ENCODE data around the gene SH3BP2.

DNA sequence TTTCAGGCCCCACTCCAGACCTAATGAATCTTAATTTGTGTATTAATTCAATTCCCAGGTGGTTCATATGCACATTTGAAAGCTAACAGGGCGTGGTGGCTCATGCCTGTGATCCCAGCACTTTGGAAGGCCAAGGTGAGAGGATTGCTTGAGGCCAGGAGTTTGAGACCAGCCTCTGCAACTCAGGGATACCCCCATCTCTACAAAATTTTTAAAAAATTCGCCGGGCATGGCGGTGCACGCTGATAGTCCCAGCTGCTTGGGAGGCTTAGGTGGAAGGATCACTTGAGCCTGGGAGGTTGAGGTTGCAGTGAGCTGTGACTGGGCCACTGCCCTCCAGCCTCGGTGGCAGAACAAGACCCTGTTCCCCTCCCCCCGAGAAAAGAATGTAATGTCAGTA, 82.0 kb downstream of the SH3BP2 start:
- TF ChIP-seq POLR2AphosphoS5 (IDR thresholded peaks at IDR 0.05; ENCODE audit: low read depth, low read length), result no peak
- TF ChIP-seq TAF1 (IDR thresholded peaks at IDR 0.05; ENCODE audit: borderline replicate concordance, insufficient read depth, low read length), result no peak
- TF ChIP-seq, protein P1, sequence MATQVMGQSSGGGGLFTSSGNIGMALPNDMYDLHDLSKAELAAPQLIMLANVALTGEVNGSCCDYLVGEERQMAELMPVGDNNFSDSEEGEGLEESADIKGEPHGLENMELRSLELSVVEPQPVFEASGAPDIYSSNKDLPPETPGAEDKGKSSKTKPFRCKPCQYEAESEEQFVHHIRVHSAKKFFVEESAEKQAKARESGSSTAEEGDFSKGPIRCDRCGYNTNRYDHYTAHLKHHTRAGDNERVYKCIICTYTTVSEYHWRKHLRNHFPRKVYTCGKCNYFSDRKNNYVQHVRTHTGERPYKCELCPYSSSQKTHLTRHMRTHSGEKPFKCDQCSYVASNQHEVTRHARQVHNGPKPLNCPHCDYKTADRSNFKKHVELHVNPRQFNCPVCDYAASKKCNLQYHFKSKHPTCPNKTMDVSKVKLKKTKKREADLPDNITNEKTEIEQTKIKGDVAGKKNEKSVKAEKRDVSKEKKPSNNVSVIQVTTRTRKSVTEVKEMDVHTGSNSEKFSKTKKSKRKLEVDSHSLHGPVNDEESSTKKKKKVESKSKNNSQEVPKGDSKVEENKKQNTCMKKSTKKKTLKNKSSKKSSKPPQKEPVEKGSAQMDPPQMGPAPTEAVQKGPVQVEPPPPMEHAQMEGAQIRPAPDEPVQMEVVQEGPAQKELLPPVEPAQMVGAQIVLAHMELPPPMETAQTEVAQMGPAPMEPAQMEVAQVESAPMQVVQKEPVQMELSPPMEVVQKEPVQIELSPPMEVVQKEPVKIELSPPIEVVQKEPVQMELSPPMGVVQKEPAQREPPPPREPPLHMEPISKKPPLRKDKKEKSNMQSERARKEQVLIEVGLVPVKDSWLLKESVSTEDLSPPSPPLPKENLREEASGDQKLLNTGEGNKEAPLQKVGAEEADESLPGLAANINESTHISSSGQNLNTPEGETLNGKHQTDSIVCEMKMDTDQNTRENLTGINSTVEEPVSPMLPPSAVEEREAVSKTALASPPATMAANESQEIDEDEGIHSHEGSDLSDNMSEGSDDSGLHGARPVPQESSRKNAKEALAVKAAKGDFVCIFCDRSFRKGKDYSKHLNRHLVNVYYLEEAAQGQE (IDR thresholded peaks at IDR 0.05; ENCODE audit: insufficient read depth in 1 of 2, low read depth in 2 of 2, low read length in 2 of 2), result no peak
- no peak for TF ChIP-seq SIN3A (IDR thresholded peaks at IDR 0.05; ENCODE audit: borderline replicate concordance, insufficient read depth, low read length)
- no peak for TF ChIP-seq FOXP2 (optimal IDR thresholded peaks at IDR 0.05; ENCODE audit: borderline replicate concordance, extremely low read depth, extremely low read length, insufficient read depth)

Data from PFSK-1 (cell line).